ENCODE results near the gene OTP. TPM values are rescaled to one million over a fixed set of nuclear protein-coding genes. Genes with fewer than 3 reads are reported as not detected.

OTP gene
- total and polyA plus RNA-seq, 4 donors = not detected

DNA sequence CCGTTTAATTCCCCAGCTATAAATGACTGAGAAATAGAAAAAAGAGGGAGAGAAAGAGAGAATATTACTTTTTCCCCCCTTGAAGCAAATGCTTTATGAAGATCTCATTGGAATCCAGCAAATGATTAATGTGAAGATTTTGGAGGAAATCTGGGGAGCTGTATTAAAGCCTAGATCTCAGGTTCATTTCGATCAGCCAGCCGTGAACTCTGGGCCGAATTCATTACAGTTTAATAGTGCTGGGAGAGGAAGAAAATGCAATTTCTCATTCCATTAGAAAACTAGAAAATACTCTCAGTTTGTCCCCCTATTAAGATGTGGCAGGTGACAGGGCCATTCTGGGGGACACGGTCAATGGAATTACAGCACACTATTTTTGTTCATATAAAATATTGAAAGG, 4.8 kb downstream of the OTP start:
- TF ChIP-seq SP1 (IDR thresholded peaks at IDR 0.05) = no peak
- Histone ChIP-seq H3K9ac (ENCODE audit: low read depth in 1 of 2, low read length in 2 of 2) (no peak overlapping the region), H3K36me3 (ENCODE audit: control insufficient read depth in 4 of 4, insufficient read depth in 3 of 4, low read depth in 1 of 4, low read length in 3 of 4) (no peaks in the 10 kb centered on the region), H3K4me1 (ENCODE audit: control insufficient read depth in 4 of 4, insufficient read depth in 4 of 4, low read length in 3 of 4) (peaks cover 12 to 29% (median 14%) of the 10 kb centered on the region in 4 donors), H3K4me3 (ENCODE audit: low read depth in 1 of 3, low read length in 3 of 3) (no peak overlapping the region), H3K27ac (ENCODE audit: low read depth in 1 of 2, low read length in 2 of 2) (no peak overlapping the region), H3K27me3 (ENCODE audit: control insufficient read depth in 4 of 4, insufficient read depth in 4 of 4, low read length in 3 of 4) (peaks cover 7 to 57% (median 35%) of the 10 kb centered on the region in 4 donors), H3K9me3 (ENCODE audit: control insufficient read depth in 4 of 4, low read length in 3 of 4) (peaks cover 0 to 33% (median 3%) of the 10 kb centered on the region in 4 donors)
- WGBS = 14% methylated on average over 5 of the region's 5 CpGs
- no peak for DNase-seq (ENCODE audit: low spot score)

DNA sequence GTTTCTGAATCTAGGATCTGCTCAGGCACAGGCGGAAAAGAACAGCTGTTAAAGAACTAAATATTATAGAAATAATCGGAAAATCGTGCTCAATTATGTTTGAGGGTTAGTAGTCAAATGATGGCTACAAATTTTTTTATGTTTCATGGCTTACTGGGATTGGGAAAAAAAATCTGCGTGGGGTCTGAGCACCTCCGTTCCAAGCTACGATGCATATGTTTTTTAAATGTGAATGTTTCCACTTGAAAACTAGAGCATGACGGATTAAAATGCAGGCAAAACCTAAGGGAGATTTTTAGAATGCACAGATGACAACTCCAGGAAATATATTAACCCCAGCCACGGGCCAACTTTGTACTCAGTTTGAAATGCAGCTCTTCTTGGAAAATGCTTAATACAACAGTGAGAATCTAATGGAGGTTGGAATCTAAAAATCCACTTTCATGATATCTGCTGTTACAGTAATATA, 5.3 kb downstream of the OTP start:
- peaks cover 7 to 58% (median 33%) of the 10 kb centered on the region in 4 donors for H3K27me3 ChIP-seq (ENCODE audit: control insufficient read depth in 4 of 4, insufficient read depth in 4 of 4, low read length in 3 of 4)
- no peak overlapping the region for H3K4me3 ChIP-seq (ENCODE audit: low read depth in 1 of 3, low read length in 3 of 3)
- no peak for DNase-seq (ENCODE audit: low spot score)
- no peaks in the 10 kb centered on the region for H3K36me3 ChIP-seq (ENCODE audit: control insufficient read depth in 4 of 4, insufficient read depth in 3 of 4, low read depth in 1 of 4, low read length in 3 of 4)
- H3K27ac ChIP-seq (ENCODE audit: low read depth in 1 of 2, low read length in 2 of 2) = no peak overlapping the region
- peaks cover 12 to 29% (median 15%) of the 10 kb centered on the region in 4 donors for H3K4me1 ChIP-seq (ENCODE audit: control insufficient read depth in 4 of 4, insufficient read depth in 4 of 4, low read length in 3 of 4)
- 16% methylated on average over 8 of the region's 8 CpGs for WGBS
- H3K9ac ChIP-seq (ENCODE audit: low read depth in 1 of 2, low read length in 2 of 2) = no peak overlapping the region
- TF ChIP-seq FOXA2 (IDR thresholded peaks at IDR 0.05) (no peak), NR2F2 (IDR thresholded peaks at IDR 0.05) (no peak), GABPA (IDR thresholded peaks at IDR 0.05 in 1 of 2, conservative IDR thresholded peaks at IDR 0.05 in 1 of 2) (no peak), HNF4A (conservative IDR thresholded peaks at IDR 0.05) (no peak), YY1 (IDR thresholded peaks at IDR 0.05) (no peak), EGR1 (IDR thresholded peaks at IDR 0.05; ENCODE audit: low read depth in 2 of 2) (no peak), TAF1 (conservative IDR thresholded peaks at IDR 0.05) (no peak), FOXA1 (IDR thresholded peaks at IDR 0.05) (no peak), RXRA (IDR thresholded peaks at IDR 0.05) (no peak), SP1 (IDR thresholded peaks at IDR 0.05) (no peak)
- TF ChIP-seq, protein P1, sequence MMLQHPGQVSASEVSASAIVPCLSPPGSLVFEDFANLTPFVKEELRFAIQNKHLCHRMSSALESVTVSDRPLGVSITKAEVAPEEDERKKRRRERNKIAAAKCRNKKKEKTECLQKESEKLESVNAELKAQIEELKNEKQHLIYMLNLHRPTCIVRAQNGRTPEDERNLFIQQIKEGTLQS (IDR thresholded peaks at IDR 0.05) = no peak
- TF ChIP-seq, protein P2, sequence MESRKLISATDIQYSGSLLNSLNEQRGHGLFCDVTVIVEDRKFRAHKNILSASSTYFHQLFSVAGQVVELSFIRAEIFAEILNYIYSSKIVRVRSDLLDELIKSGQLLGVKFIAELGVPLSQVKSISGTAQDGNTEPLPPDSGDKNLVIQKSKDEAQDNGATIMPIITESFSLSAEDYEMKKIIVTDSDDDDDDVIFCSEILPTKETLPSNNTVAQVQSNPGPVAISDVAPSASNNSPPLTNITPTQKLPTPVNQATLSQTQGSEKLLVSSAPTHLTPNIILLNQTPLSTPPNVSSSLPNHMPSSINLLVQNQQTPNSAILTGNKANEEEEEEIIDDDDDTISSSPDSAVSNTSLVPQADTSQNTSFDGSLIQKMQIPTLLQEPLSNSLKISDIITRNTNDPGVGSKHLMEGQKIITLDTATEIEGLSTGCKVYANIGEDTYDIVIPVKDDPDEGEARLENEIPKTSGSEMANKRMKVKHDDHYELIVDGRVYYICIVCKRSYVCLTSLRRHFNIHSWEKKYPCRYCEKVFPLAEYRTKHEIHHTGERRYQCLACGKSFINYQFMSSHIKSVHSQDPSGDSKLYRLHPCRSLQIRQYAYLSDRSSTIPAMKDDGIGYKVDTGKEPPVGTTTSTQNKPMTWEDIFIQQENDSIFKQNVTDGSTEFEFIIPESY (IDR thresholded peaks at IDR 0.05) = no peak
- TF ChIP-seq, protein P3, sequence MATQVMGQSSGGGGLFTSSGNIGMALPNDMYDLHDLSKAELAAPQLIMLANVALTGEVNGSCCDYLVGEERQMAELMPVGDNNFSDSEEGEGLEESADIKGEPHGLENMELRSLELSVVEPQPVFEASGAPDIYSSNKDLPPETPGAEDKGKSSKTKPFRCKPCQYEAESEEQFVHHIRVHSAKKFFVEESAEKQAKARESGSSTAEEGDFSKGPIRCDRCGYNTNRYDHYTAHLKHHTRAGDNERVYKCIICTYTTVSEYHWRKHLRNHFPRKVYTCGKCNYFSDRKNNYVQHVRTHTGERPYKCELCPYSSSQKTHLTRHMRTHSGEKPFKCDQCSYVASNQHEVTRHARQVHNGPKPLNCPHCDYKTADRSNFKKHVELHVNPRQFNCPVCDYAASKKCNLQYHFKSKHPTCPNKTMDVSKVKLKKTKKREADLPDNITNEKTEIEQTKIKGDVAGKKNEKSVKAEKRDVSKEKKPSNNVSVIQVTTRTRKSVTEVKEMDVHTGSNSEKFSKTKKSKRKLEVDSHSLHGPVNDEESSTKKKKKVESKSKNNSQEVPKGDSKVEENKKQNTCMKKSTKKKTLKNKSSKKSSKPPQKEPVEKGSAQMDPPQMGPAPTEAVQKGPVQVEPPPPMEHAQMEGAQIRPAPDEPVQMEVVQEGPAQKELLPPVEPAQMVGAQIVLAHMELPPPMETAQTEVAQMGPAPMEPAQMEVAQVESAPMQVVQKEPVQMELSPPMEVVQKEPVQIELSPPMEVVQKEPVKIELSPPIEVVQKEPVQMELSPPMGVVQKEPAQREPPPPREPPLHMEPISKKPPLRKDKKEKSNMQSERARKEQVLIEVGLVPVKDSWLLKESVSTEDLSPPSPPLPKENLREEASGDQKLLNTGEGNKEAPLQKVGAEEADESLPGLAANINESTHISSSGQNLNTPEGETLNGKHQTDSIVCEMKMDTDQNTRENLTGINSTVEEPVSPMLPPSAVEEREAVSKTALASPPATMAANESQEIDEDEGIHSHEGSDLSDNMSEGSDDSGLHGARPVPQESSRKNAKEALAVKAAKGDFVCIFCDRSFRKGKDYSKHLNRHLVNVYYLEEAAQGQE (IDR thresholded peaks at IDR 0.05) = no peak
- TF ChIP-seq, protein P4, sequence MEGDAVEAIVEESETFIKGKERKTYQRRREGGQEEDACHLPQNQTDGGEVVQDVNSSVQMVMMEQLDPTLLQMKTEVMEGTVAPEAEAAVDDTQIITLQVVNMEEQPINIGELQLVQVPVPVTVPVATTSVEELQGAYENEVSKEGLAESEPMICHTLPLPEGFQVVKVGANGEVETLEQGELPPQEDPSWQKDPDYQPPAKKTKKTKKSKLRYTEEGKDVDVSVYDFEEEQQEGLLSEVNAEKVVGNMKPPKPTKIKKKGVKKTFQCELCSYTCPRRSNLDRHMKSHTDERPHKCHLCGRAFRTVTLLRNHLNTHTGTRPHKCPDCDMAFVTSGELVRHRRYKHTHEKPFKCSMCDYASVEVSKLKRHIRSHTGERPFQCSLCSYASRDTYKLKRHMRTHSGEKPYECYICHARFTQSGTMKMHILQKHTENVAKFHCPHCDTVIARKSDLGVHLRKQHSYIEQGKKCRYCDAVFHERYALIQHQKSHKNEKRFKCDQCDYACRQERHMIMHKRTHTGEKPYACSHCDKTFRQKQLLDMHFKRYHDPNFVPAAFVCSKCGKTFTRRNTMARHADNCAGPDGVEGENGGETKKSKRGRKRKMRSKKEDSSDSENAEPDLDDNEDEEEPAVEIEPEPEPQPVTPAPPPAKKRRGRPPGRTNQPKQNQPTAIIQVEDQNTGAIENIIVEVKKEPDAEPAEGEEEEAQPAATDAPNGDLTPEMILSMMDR (IDR thresholded peaks at IDR 0.05; ENCODE audit: low read depth, low read length, missing input control) = no peak
- H3K9me3 ChIP-seq (ENCODE audit: control insufficient read depth in 4 of 4, low read length in 3 of 4) = peaks cover 0 to 34% (median 4%) of the 10 kb centered on the region in 4 donors
